K562 (cell line): ENCODE results near the gene ZNF236. TPM values are rescaled to one million over a fixed set of nuclear protein-coding genes. Genes with fewer than 3 reads are reported as not detected.

Experiments
- ATAC-seq: fragments of 200-7000 bp; cut with Tn5 transposase; 3 replicates; pipeline ENCODE4 v1.9.1; 2020; ENCODE audit warnings: moderate library complexity
- BruUV-seq: library from RNA; stranded (reverse); fragments of 400-500 nt; replicated peaks from 2 replicates; lab custom pipeline; 2021; lab: Mats Ljungman, UMichigan
- CTCF ChIA-PET: fragments of 300-600 bp; formaldehyde crosslinking; extraction: SDS; loops from one replicate; lab custom pipeline; 2021; ENCODE audit warnings: low intra/inter-chr PET ratio; lab: Yijun Ruan, JAX
- POLR2A ChIA-PET: fragments of 300-600, 350-650 bp; sonication (Branson Sonifier 250); formaldehyde crosslinking; extraction: SDS; loops from one replicate; lab custom pipeline; 2021; ENCODE audit warnings: antibody characterized with exemption, inconsistent platforms; lab: Yijun Ruan, JAX
- DNase-seq, 4 experiments: peaks; one replicate each; pipeline versions ENCODE4 v3.0.0 to v3.0.0-alpha.2; 2011 to 2018; ENCODE audit warnings: low spot score in 3 of 4, mixed read lengths in 3 of 4; ENCODE audit errors: extremely low read depth in 1 of 4
- FAIRE-seq: peaks from 2 replicates; lab custom pipeline; 2011; peaks lifted over from hg19 to GRCh38; lab: Jason Lieb, UNC
- H2AFZ ChIP-seq: 2 replicates; pipeline ENCODE4 v1.6.0; 2011; ENCODE audit warnings: low read depth, low read length, control low read depth, inconsistent platforms
- H3K27ac ChIP-seq: fragments of 200-600 bp; 3 replicates; pipeline ENCODE4 v1.8.0; 2011; ENCODE audit warnings: low read depth, mild to moderate bottlenecking, control low read depth, inconsistent platforms, low read length, moderate library complexity, mixed read lengths; ENCODE audit errors: extremely low read depth
- H3K27me3 ChIP-seq, 2 experiments: fragments of 300-600 bp in 1 of 2; 2 replicates in 1 of 2; 3 replicates in 1 of 2; pipeline versions ENCODE4 v1.6.0 to v1.8.0; 2011; ENCODE audit warnings: inconsistent platforms in 2 of 2, low read length in 2 of 2, mild to moderate bottlenecking in 1 of 2, mixed read lengths in 1 of 2, moderate library complexity in 1 of 2; ENCODE audit not compliant: control insufficient read depth in 2 of 2, insufficient read depth in 2 of 2
- H3K36me3 ChIP-seq: fragments of 300-600 bp; 3 replicates; pipeline ENCODE4 v1.8.0; 2011; ENCODE audit warnings: mild to moderate bottlenecking, low read length, inconsistent platforms; ENCODE audit not compliant: control insufficient read depth, insufficient read depth
- H3K4me1 ChIP-seq, 2 experiments: fragments of 200-600 bp in 1 of 2; replicated peaks in 1 of 2; 2 replicates in 1 of 2; 3 replicates in 1 of 2; pipeline versions ENCODE4 v1.5.1 to v1.8.0; 2011; ENCODE audit warnings: inconsistent platforms in 2 of 2, low read length in 2 of 2, mild to moderate bottlenecking in 1 of 2, mixed read lengths in 1 of 2, moderate library complexity in 1 of 2; ENCODE audit not compliant: control insufficient read depth in 2 of 2, insufficient read depth in 2 of 2
- H3K4me2 ChIP-seq: 2 replicates; pipeline ENCODE4 v1.6.1; 2011; ENCODE audit warnings: low read length, control low read depth, inconsistent platforms, mixed read lengths; ENCODE audit not compliant: insufficient read depth
- H3K4me3 ChIP-seq: fragments of 200-600 bp; sonication (generic), shearing (Covaris generic); 2 replicates; pipeline ENCODE4 v1.5.1; 2016; ENCODE audit warnings: control low read depth, inconsistent platforms
- H3K79me2 ChIP-seq: fragments of 200-600 bp; 3 replicates; pipeline ENCODE4 v1.8.0; 2011; ENCODE audit warnings: low read length, inconsistent platforms; ENCODE audit not compliant: control insufficient read depth, insufficient read depth
- H3K9ac ChIP-seq, 2 experiments: 2 replicates each; pipeline versions ENCODE4 v1.6.0 to v1.6.1; 2011; ENCODE audit warnings: low read depth in 2 of 2, low read length in 2 of 2, control low read depth in 1 of 2, inconsistent platforms in 1 of 2, mild to moderate bottlenecking in 1 of 2, mixed read lengths in 1 of 2; ENCODE audit not compliant: insufficient read depth in 1 of 2
- H3K9me1 ChIP-seq: one replicate; pipeline ENCODE4 v1.6.0; 2011; ENCODE audit warnings: inconsistent platforms, mild to moderate bottlenecking, low read length, moderate library complexity; ENCODE audit not compliant: control insufficient read depth, insufficient read depth
- H3K9me3 ChIP-seq: replicated peaks from 2 replicates; pipeline ENCODE4 v1.5.1; 2011; ENCODE audit warnings: low read depth, low read length, inconsistent platforms; ENCODE audit not compliant: control insufficient read depth, insufficient read depth
- H4K20me1 ChIP-seq: replicated peaks from 2 replicates; pipeline ENCODE4 v1.6.1; 2011; ENCODE audit warnings: low read length, inconsistent platforms, mixed read lengths; ENCODE audit not compliant: control insufficient read depth, insufficient read depth
- BRD4 ChIP-seq: fragments of 200-600 bp; sonication (generic); IDR thresholded peaks from 2 replicates; pipeline ENCODE4 v1.6.1; 2017; ENCODE audit warnings: inconsistent platforms
- COPS2 ChIP-seq: fragments of 450-650 bp; conservative IDR thresholded peaks from 2 replicates; pipeline ENCODE4 v1.6.1; 2016; ENCODE audit warnings: mild to moderate bottlenecking, moderate library complexity
- JUN ChIP-seq, 2 experiments: sonication (generic) in 1 of 2; formaldehyde crosslinking in 1 of 2; IDR thresholded peaks; 2 replicates each; pipeline versions ENCODE4 v1.6.1 to v1.8.0; 2012 to 2022; ENCODE audit warnings: borderline replicate concordance in 2 of 2, mild to moderate bottlenecking in 2 of 2, improper control_type of control experiment in 1 of 2, low read depth in 1 of 2, low read length in 1 of 2, missing genetic modification reagents in 1 of 2
- ZFP36 ChIP-seq: fragments of 150-350 bp; IDR thresholded peaks from 2 replicates; pipeline ENCODE4 v1.6.1; 2018; ENCODE audit warnings: low read length, low read depth; ENCODE audit not compliant: partially characterized antibody
- ZNF354B ChIP-seq: fragments of 250-450 bp; sonication (Bioruptor Pico); IDR thresholded peaks from 2 replicates; pipeline ENCODE4 v1.4.0; 2020
- WGBS: fragments of 100-300 bp; shearing (Covaris generic); methylation state at CpG from one replicate; pipeline ENCODE4 v1.1.6; 2016; ENCODE audit warnings: low coverage, mixed read lengths; ENCODE audit not compliant: insufficient coverage; ENCODE audit errors: missing lambda C conversion rate; 5-methylcytosine and 5-hydroxymethylcytosine counted together
- in situ Hi-C: fragments of 300-500 bp; cut with MboI; formaldehyde crosslinking; loops from 4 replicates; pipeline ENCODE4 v1.15.0; 2018; ENCODE audit warnings: inconsistent platforms, mixed read lengths
- intact Hi-C: fragments of 100-400 bp; cut with micrococcal nuclease; formaldehyde crosslinking; loops from 2 replicates; pipeline ENCODE4 v1.14.2; 2022
- polyA plus RNA-seq, 8 experiments: library from polyadenylated mRNA; depleted of rRNA in 4 of 8; stranded (reverse) in 5 of 8; unstranded in 3 of 8; fragments of >200 nt; fragmentation: Nextera tagmentation in 2 of 8; fragmentation: Illumina TruSeq in 1 of 8; extraction: Ambion mirVana in 2 of 8; extraction: Trizol in 1 of 8; gene quantifications; 2 replicates each; pipeline versions ENCODE4 v1.2.1 to v1.2.3, GENCODE V29; 2011 to 2014; ENCODE audit warnings: inconsistent platforms in 1 of 8, missing spikeins in 1 of 8
- total RNA-seq, 7 experiments: library from RNA; depleted of rRNA in 6 of 7; stranded (reverse); fragments of >200 nt in 6 of 7; fragmentation: Illumina TruSeq in 2 of 7; extraction: Trizol in 2 of 7; gene quantifications; 2 replicates each; pipeline versions ENCODE4 v1.2.1 to v1.2.3, GENCODE V29; 2011 to 2021; ENCODE audit warnings: low replicate concordance in 1 of 7
- TF ChIP-seq, protein P1 (sequence below): fragments of 250-450 bp; sonication (Bioruptor Pico); IDR thresholded peaks from 2 replicates; pipeline ENCODE4 v1.8.0; 2022; ENCODE audit warnings: inconsistent platforms
- TF ChIP-seq, protein P2 (sequence below): fragments of 250-450 bp; sonication (Bioruptor Pico); IDR thresholded peaks from 2 replicates; pipeline ENCODE4 v1.8.0; 2022; ENCODE audit warnings: moderate library complexity, mild to moderate bottlenecking, inconsistent platforms
- TF ChIP-seq, protein P3 (sequence below): sonication (generic); formaldehyde crosslinking; IDR thresholded peaks from 2 replicates; pipeline ENCODE4 v1.8.0; 2022; ENCODE audit warnings: missing genetic modification reagents, mild to moderate bottlenecking, borderline replicate concordance

The ZNF236 gene
- total and polyA plus RNA-seq, 9 of the 15 experiments (the other 6 are each of a cell fraction or from before 2014, with no cell fraction given), result 0.35 to 8.7 (median 3.4) TPM

DNA sequence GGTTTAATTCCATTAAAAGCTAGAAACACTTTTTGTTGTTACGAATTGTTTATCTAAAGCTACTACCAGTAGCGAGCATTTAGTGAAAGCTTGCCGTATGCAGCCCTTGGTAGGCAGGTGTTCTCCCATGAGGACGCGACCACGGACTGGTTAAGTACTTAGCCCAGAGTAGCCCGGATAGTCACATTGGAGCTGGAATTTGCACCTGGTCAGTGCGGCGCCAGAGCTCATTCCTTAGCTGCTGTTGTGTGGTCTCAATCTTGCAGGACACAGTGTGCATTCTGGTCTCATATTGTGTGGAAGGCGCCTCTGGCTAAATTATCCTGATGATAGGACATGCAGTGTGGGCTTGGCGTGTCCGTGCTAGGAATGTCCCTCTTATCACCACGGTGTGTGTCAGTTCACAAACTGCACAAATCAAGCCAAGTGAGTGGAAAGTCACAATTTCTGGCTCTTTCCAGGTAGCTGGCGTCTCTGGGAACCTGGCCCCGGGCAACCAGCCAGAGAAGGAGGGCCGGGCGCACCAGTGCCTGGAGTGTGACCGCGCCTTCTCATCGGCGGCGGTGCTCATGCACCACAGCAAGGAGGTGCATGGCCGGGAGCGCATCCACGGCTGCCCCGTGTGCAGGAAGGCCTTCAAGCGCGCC is 133.3 kb downstream of the ZNF236 start (continued):
- TF ChIP-seq JUN (IDR thresholded peaks at IDR 0.05; ENCODE audit: borderline replicate concordance, low read depth, low read length), result no peak
- TF ChIP-seq JUN (CRISPR knock-in tag; IDR thresholded peaks at IDR 0.05; ENCODE audit: borderline replicate concordance), result no peak
- no peak for TF ChIP-seq ZNF354B (CRISPR knock-in tag)
- TF ChIP-seq, all 486 proteins: peak for 0

DNA sequence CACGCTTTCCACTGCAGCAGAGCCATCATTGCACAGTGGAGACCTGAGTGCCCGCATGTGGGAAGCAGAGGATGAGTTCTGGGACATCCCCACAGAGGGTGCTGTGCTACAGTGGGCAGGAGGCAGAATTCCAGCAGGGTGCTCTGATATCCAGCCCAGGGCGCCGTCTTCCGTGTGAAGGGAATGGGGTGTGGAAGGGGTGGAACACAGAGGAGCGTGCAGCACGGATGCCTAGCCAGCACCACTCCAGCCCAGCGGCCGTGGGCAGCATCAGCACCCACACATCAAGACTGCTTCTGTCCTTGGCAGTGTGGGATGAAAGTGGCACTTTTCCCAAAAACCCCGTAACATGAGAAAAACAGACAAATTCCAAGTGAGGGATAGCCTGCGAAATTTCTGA is 134.3 kb downstream of the ZNF236 start:
- H3K9me1 ChIP-seq, result no peaks in the 10 kb centered on the region
- ATAC-seq (no peak), FAIRE-seq (no peak), DNase-seq (no peak)
- ChIA-PET POLR2A (no interaction called here), CTCF (no interaction called here)
- no peak overlapping the region for H3K27ac ChIP-seq
- no TSS peak for BruUV-seq
- WGBS, result 91% methylated on average over 11 of the region's 11 CpGs
- H4K20me1 ChIP-seq, result no peaks in the 10 kb centered on the region
- intact Hi-C loops (no loop called here), in situ Hi-C loops (no loop called here)
- H3K9ac ChIP-seq, result no peak overlapping the region
- H3K4me1 ChIP-seq, result no peaks in the 10 kb centered on the region
- H3K36me3 ChIP-seq, result peaks cover 11% of the 10 kb centered on the region; the same call in 1 of the 3 replicates
- no peaks in the 10 kb centered on the region for H3K79me2 ChIP-seq
- H3K4me2 ChIP-seq, result no peak overlapping the region
- no peak overlapping the region for H2AFZ ChIP-seq
- no peak overlapping the region for H3K4me3 ChIP-seq
- no peaks in the 10 kb centered on the region for H3K9me3 ChIP-seq
- no peaks in the 10 kb centered on the region for H3K27me3 ChIP-seq
- TF ChIP-seq ZFP36 (no peak), BRD4 (no peak), COPS2 (no peak)
- TF ChIP-seq, protein P1, sequence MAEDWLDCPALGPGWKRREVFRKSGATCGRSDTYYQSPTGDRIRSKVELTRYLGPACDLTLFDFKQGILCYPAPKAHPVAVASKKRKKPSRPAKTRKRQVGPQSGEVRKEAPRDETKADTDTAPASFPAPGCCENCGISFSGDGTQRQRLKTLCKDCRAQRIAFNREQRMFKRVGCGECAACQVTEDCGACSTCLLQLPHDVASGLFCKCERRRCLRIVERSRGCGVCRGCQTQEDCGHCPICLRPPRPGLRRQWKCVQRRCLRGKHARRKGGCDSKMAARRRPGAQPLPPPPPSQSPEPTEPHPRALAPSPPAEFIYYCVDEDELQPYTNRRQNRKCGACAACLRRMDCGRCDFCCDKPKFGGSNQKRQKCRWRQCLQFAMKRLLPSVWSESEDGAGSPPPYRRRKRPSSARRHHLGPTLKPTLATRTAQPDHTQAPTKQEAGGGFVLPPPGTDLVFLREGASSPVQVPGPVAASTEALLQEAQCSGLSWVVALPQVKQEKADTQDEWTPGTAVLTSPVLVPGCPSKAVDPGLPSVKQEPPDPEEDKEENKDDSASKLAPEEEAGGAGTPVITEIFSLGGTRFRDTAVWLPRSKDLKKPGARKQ (CRISPR knock-in tag), result no peak
- TF ChIP-seq, protein P2, sequence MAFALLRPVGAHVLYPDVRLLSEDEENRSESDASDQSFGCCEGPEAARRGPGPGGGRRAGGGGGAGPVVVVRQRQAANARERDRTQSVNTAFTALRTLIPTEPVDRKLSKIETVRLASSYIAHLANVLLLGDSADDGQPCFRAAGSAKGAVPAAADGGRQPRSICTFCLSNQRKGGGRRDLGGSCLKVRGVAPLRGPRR (CRISPR knock-in tag), result no peak
- TF ChIP-seq, protein P3, sequence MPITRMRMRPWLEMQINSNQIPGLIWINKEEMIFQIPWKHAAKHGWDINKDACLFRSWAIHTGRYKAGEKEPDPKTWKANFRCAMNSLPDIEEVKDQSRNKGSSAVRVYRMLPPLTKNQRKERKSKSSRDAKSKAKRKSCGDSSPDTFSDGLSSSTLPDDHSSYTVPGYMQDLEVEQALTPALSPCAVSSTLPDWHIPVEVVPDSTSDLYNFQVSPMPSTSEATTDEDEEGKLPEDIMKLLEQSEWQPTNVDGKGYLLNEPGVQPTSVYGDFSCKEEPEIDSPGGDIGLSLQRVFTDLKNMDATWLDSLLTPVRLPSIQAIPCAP (CRISPR knock-in tag), result no peak
